Measurements from ENCODE around the gene NOS1.

DNA sequence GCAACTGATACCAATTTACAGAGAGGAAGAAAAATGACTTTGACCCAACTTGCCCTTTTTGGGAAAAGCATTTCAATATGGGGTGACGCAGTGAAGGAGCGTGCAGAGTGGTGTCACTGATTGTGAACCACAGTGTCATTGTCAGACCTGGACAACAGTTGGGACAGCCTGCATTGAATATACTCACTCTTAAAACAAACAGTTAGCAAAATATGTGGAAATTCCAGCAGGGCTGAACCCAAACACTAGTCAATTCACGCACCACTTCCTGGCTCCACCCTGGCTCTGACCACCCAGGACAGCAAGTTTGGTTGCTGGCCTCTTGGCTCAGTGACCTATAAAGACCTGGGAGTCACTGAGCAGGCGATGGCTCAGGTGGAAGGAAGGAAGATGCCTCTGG, 61.3 kb downstream of the NOS1 start:
- no peak for TF ChIP-seq POLR2A (IDR thresholded peaks at IDR 0.05)
- TF ChIP-seq, protein P1, sequence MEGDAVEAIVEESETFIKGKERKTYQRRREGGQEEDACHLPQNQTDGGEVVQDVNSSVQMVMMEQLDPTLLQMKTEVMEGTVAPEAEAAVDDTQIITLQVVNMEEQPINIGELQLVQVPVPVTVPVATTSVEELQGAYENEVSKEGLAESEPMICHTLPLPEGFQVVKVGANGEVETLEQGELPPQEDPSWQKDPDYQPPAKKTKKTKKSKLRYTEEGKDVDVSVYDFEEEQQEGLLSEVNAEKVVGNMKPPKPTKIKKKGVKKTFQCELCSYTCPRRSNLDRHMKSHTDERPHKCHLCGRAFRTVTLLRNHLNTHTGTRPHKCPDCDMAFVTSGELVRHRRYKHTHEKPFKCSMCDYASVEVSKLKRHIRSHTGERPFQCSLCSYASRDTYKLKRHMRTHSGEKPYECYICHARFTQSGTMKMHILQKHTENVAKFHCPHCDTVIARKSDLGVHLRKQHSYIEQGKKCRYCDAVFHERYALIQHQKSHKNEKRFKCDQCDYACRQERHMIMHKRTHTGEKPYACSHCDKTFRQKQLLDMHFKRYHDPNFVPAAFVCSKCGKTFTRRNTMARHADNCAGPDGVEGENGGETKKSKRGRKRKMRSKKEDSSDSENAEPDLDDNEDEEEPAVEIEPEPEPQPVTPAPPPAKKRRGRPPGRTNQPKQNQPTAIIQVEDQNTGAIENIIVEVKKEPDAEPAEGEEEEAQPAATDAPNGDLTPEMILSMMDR (IDR thresholded peaks at IDR 0.05): no peak
